ENCODE results near the gene PER3. TPM values are rescaled to one million over a fixed set of nuclear protein-coding genes. Genes with fewer than 3 reads are reported as not detected.

The PER3 gene
- polyA plus RNA-seq, 2 of the 4 experiments (the other 2 are of a cell fraction) = 1.9 to 3.7 TPM

DNA sequence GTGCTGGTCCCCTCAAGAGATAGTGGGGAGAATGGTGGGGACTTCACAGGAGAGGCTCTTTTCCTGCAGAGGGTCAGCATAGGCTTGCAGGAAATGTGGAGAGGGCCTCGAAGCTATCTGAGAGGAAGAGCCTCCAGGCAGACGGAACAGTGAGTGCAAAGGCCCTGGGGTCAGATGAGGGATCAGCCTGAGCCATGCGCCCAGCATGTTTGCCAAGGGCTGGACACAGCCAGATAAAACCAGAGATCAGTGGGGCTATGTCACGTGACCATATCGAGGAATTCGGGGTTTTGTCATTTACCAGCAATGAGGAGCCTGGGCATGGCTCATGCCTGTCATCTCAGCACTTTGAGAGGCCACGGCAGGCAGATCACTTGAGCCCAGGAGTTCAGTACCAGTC is 75.3 kb downstream of the PER3 start:
- H3K4me2 ChIP-seq = no peak overlapping the region
- CTCF ChIA-PET = no interaction called here
- no peak for TF ChIP-seq CHD4 (IDR thresholded peaks at IDR 0.05; ENCODE audit: borderline replicate concordance)
- TF ChIP-seq HES2 (IDR thresholded peaks at IDR 0.05) = no peak
- TF ChIP-seq EHF (CRISPR knock-in tag; IDR thresholded peaks at IDR 0.05) = no peak
- TF ChIP-seq ESRRA (IDR thresholded peaks at IDR 0.05; ENCODE audit: borderline replicate concordance, low read length) = no peak
- TF ChIP-seq ATOH8 (CRISPR knock-in tag; IDR thresholded peaks at IDR 0.05; ENCODE audit: low read depth) = no peak
- no peak for TF ChIP-seq CEBPB (IDR thresholded peaks at IDR 0.05)
- TF ChIP-seq, protein P1, sequence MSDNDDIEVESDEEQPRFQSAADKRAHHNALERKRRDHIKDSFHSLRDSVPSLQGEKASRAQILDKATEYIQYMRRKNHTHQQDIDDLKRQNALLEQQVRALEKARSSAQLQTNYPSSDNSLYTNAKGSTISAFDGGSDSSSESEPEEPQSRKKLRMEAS (IDR thresholded peaks at IDR 0.05) = no peak
- no peak for TF ChIP-seq POLR2A (IDR thresholded peaks at IDR 0.05; ENCODE audit: low read length)
- POLR2A ChIA-PET = no interaction called here
- no peak overlapping the region for H3K27ac ChIP-seq
- ATAC-seq = no peak
- no peak for FAIRE-seq
- DNase-seq (ENCODE audit: low read depth in 1 of 2, low spot score in 1 of 2) = no peak
- no peaks in the 10 kb centered on the region for H3K4me1 ChIP-seq
- no peak overlapping the region for H3K4me3 ChIP-seq
- 73% methylated on average over 5 of the region's 7 CpGs for WGBS (ENCODE audit: missing lambda C conversion rate)
- H3K9me3 ChIP-seq = no peaks in the 10 kb centered on the region

GRCh38 chr1:7860130-7860529 is 76.0 kb downstream of the PER3 start:
- TF ChIP-seq EHMT2 (IDR thresholded peaks at IDR 0.05; ENCODE audit: low read depth) (no peak), EP300 (IDR thresholded peaks at IDR 0.05) (no peak), RCOR1 (IDR thresholded peaks at IDR 0.05; ENCODE audit: low read depth, low read length) (no peak), FOSL2 (IDR thresholded peaks at IDR 0.05) (no peak), FOSL2 (CRISPR knock-in tag; IDR thresholded peaks at IDR 0.05) (no peak), MAZ (IDR thresholded peaks at IDR 0.05; ENCODE audit: borderline replicate concordance, low read depth, low read length) (no peak), PHF8 (IDR thresholded peaks at IDR 0.05; ENCODE audit: borderline replicate concordance, low read depth) (no peak), RAD21 (conservative IDR thresholded peaks at IDR 0.05 in 1 of 2, IDR thresholded peaks at IDR 0.05 in 1 of 2) (no peak), HEYL (CRISPR knock-in tag; IDR thresholded peaks at IDR 0.05) (no peak), ZSCAN20 (CRISPR knock-in tag; IDR thresholded peaks at IDR 0.05) (no peak), HES2 (IDR thresholded peaks at IDR 0.05) (no peak), GATA3 (IDR thresholded peaks at IDR 0.05; ENCODE audit: borderline replicate concordance) (no peak), CBX2 (IDR thresholded peaks at IDR 0.05; ENCODE audit: borderline replicate concordance, low read depth) (no peak)
- TF ChIP-seq, protein P2, sequence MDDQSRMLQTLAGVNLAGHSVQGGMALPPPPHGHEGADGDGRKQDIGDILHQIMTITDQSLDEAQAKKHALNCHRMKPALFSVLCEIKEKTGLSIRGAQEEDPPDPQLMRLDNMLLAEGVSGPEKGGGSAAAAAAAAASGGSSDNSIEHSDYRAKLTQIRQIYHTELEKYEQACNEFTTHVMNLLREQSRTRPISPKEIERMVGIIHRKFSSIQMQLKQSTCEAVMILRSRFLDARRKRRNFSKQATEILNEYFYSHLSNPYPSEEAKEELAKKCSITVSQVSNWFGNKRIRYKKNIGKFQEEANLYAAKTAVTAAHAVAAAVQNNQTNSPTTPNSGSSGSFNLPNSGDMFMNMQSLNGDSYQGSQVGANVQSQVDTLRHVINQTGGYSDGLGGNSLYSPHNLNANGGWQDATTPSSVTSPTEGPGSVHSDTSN (IDR thresholded peaks at IDR 0.05) = no peak
- TF ChIP-seq, protein P1 (IDR thresholded peaks at IDR 0.05) = no peak
- TF ChIP-seq, protein P3, sequence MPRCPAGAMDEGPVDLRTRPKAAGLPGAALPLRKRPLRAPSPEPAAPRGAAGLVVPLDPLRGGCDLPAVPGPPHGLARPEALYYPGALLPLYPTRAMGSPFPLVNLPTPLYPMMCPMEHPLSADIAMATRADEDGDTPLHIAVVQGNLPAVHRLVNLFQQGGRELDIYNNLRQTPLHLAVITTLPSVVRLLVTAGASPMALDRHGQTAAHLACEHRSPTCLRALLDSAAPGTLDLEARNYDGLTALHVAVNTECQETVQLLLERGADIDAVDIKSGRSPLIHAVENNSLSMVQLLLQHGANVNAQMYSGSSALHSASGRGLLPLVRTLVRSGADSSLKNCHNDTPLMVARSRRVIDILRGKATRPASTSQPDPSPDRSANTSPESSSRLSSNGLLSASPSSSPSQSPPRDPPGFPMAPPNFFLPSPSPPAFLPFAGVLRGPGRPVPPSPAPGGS (IDR thresholded peaks at IDR 0.05) = no peak
- TF ChIP-seq, protein P4, sequence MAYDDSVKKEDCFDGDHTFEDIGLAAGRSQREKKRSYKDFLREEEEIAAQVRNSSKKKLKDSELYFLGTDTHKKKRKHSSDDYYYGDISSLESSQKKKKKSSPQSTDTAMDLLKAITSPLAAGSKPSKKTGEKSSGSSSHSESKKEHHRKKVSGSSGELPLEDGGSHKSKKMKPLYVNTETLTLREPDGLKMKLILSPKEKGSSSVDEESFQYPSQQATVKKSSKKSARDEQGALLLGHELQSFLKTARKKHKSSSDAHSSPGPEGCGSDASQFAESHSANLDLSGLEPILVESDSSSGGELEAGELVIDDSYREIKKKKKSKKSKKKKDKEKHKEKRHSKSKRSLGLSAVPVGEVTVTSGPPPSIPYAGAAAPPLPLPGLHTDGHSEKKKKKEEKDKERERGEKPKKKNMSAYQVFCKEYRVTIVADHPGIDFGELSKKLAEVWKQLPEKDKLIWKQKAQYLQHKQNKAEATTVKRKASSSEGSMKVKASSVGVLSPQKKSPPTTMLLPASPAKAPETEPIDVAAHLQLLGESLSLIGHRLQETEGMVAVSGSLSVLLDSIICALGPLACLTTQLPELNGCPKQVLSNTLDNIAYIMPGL (CRISPR knock-in tag; IDR thresholded peaks at IDR 0.05; ENCODE audit: borderline replicate concordance) = no peak
- Histone ChIP-seq H3K9me3 (no peaks in the 10 kb centered on the region), H3K4me1 (no peaks in the 10 kb centered on the region), H3K4me3 (no peak overlapping the region), H3K4me2 (no peak overlapping the region), H3K27ac (no peak overlapping the region)
- ATAC-seq (no peak), FAIRE-seq (no peak), DNase-seq (ENCODE audit: low read depth in 1 of 2, low spot score in 1 of 2) (no peak)
- WGBS (ENCODE audit: missing lambda C conversion rate) = 67% methylated on average over 9 of the region's 9 CpGs
- CTCF ChIA-PET = no interaction called here
- POLR2A ChIA-PET = no interaction called here
